NCI-H345 (cell line): ENCODE results near the gene DCUN1D3.
A peak's percentile ranks its signal among the peaks of the same experiment; 100 is the strongest.
"Not testable (repeated sequence)": the region's sequence is repeated elsewhere in the genome, so short reads cannot be mapped to it uniquely, and the experiment has no call there.

ENCODE experiments used
- DNase-seq: peaks from one replicate; lab custom pipeline; 2025; lab: John Stamatoyannopoulos, UW

Gene DCUN1D3

GRCh38 chr16:20900299-20901067, at the start of gene DCUN1D3, which contains the start of gene LYRM1:
Gene DCUN1D3, minus strand, starts transcription at chr16:20900358. Its CDS starts 37,820 bp downstream, at chr16:20862538.
Gene LYRM1, plus strand, starts transcription at chr16:20900771. Its CDS starts 14,785 bp downstream, at chr16:20915556.
- peak; percentile 95 for DNase-seq

- DNase-seq: no peak
Measured at GRCh38 chr16:20949660-20950059, 49.5 kb upstream of the DCUN1D3 start.

- DNase-seq: no peak
Measured at GRCh38 chr16:20948444-20948843, 48.3 kb upstream of the DCUN1D3 start.

GRCh38 chr16:20946015-20946629, 46.0 kb upstream of the DCUN1D3 start:
- DNase-seq: no peak

GRCh38 chr16:20945575-20945875, 45.4 kb upstream of the DCUN1D3 start:
- DNase-seq: not testable (repeated sequence)

GRCh38 chr16:20944861-20945574, 44.9 kb upstream of the DCUN1D3 start:
- no peak for DNase-seq

GRCh38 chr16:20942256-20942655, 42.1 kb upstream of the DCUN1D3 start:
- DNase-seq: no peak

- DNase-seq: no peak
Measured at GRCh38 chr16:20941636-20941926, 41.4 kb upstream of the DCUN1D3 start.

- no peak for DNase-seq
Measured at GRCh38 chr16:20940871-20941635, 40.9 kb upstream of the DCUN1D3 start.

GRCh38 chr16:20939611-20940010, 39.5 kb upstream of the DCUN1D3 start:
- DNase-seq: no peak

GRCh38 chr16:20938426-20938825, 38.3 kb upstream of the DCUN1D3 start:
- DNase-seq: no peak

GRCh38 chr16:20937736-20938135, 37.6 kb upstream of the DCUN1D3 start:
- no peak for DNase-seq

GRCh38 chr16:20933589-20933988, 33.4 kb upstream of the DCUN1D3 start:
- no peak for DNase-seq

- DNase-seq: no peak
Measured at GRCh38 chr16:20931066-20931600, 31.0 kb upstream of the DCUN1D3 start.

GRCh38 chr16:20930365-20930690, 30.2 kb upstream of the DCUN1D3 start:
- DNase-seq: no peak

- not testable (repeated sequence) for DNase-seq
Measured at GRCh38 chr16:20929676-20930364, 29.7 kb upstream of the DCUN1D3 start.

- no peak for DNase-seq
Measured at GRCh38 chr16:20928774-20929411, 28.7 kb upstream of the DCUN1D3 start.

- no peak for DNase-seq
Measured at GRCh38 chr16:20925751-20926150, 25.6 kb upstream of the DCUN1D3 start.

GRCh38 chr16:20923876-20924275, 23.7 kb upstream of the DCUN1D3 start:
- DNase-seq: no peak

- no peak for DNase-seq
Measured at GRCh38 chr16:20920799-20921198, 20.6 kb upstream of the DCUN1D3 start.

- no peak for DNase-seq
Measured at GRCh38 chr16:20920091-20920490, 19.9 kb upstream of the DCUN1D3 start.
